BJ (cell line): Measurements from ENCODE around the gene CAP2. TPM values are rescaled to one million over a fixed set of nuclear protein-coding genes. Genes with fewer than 3 reads are reported as not detected.
A peak's percentile ranks its signal among the peaks of the same experiment; 100 is the strongest.

Experiments used
- CTCF ChIA-PET: fragments of 350-600 bp; formaldehyde crosslinking; extraction: SDS; loops from one replicate; lab custom pipeline; 2021; ENCODE audit warnings: antibody characterized with exemption, inconsistent platforms; lab: Yijun Ruan, JAX
- POLR2A ChIA-PET: fragments of 300-600 bp; sonication (Branson Sonifier 250); formaldehyde crosslinking; extraction: SDS; loops from one replicate; lab custom pipeline; 2021; ENCODE audit warnings: antibody characterized with exemption; lab: Charles Lee
- DNase-seq: peaks from one replicate; pipeline ENCODE4 v3.0.0-alpha.2; 2011; ENCODE audit warnings: low read depth
- H3K27me3 ChIP-seq: 2 replicates; pipeline ENCODE4 v1.6.0; 2011; ENCODE audit warnings: low read length; ENCODE audit not compliant: control insufficient read depth, insufficient read depth
- H3K36me3 ChIP-seq: 2 replicates; pipeline ENCODE4 v1.5.1; 2011; ENCODE audit warnings: low read length; ENCODE audit not compliant: control insufficient read depth, insufficient read depth
- H3K4me3 ChIP-seq: 2 replicates; pipeline ENCODE4 v1.5.1; 2011; ENCODE audit warnings: low read depth, mild to moderate bottlenecking, control low read depth, low read length
- polyA plus RNA-seq: library from polyadenylated mRNA; depleted of rRNA; stranded (reverse); fragments of >200 nt; gene quantifications from 2 replicates; pipeline ENCODE4 v1.2.3, GENCODE V29; 2011
- TF ChIP-seq, protein P1 (sequence below): IDR thresholded peaks from 2 replicates; pipeline ENCODE4 v1.5.1; 2011; ENCODE audit warnings: low read depth, mild to moderate bottlenecking, control low read depth, inconsistent platforms, low read length, moderate library complexity; ENCODE audit not compliant: insufficient read depth

CAP2 gene
- polyA plus RNA-seq, 1 experiment, result 84.4 TPM

DNA sequence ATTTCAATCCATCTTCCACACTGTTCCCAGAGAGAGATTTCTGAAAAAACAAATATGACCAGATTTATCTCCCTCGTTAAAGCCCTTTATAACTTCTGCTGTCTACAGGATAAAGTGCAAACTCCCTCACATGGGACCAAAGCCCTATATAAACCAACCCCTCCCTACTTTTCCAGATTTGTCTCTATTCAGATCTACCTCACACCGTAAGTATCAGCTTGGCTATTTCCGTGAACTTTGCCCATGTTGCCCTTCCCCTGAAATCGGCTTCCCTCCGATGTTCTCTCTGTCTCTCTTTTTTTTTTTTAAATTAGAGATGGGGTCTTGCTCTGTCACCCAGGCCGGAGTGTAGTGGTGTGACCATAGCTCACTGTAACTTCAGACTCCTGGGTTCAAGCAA, 194.6 kb downstream of the CAP2 start:
- ChIA-PET CTCF (interaction anchor here (0.6 to 2.6 kb wide), 3 partner anchors 12 to 231 kb away, joined by 3 to 13 read pairs (median 4); partner anchors contain the start of gene FAM8A1), POLR2A (no interaction called here)
- Histone ChIP-seq H3K4me3 (no peak overlapping the region), H3K36me3 (no peaks in the 10 kb centered on the region), H3K27me3 (no peaks in the 10 kb centered on the region)
- no peak for DNase-seq
- TF ChIP-seq, protein P1, sequence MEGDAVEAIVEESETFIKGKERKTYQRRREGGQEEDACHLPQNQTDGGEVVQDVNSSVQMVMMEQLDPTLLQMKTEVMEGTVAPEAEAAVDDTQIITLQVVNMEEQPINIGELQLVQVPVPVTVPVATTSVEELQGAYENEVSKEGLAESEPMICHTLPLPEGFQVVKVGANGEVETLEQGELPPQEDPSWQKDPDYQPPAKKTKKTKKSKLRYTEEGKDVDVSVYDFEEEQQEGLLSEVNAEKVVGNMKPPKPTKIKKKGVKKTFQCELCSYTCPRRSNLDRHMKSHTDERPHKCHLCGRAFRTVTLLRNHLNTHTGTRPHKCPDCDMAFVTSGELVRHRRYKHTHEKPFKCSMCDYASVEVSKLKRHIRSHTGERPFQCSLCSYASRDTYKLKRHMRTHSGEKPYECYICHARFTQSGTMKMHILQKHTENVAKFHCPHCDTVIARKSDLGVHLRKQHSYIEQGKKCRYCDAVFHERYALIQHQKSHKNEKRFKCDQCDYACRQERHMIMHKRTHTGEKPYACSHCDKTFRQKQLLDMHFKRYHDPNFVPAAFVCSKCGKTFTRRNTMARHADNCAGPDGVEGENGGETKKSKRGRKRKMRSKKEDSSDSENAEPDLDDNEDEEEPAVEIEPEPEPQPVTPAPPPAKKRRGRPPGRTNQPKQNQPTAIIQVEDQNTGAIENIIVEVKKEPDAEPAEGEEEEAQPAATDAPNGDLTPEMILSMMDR, result no peak

DNA sequence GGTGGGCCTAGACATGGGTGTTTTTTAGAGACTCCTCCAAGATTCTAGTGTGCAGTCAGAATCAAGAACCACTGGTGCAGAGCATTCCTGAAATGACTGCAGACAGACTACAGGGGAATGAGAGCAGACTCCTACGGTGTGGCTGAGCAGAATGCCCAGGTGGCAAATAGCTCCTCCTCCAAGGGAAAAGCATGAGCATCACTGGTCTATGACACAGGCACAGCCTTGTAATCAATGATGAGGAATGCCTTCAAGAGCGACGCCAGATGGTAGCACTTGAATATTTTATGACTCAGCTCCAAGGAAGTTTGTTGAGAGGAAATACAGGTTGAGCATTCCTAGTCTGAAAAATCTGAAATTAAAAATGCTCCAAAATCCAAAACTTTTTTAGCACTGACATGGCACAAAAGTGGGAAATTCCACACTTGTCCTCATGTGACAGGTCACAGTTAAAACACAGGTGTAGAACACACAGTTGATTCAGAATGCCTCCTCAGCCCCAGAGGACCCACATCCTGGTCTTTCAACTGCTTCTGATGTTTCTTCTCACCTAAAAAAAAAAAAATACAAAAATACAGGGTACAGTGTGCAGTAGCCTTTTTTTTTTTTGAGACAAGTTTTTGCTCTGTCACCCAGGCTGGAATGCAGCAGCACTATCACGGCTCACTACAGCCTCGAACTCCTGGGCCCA, 196.2 kb downstream of the CAP2 start:
- no peaks in the 10 kb centered on the region for H3K36me3 ChIP-seq
- no peaks in the 10 kb centered on the region for H3K27me3 ChIP-seq
- ChIA-PET POLR2A (interaction anchor here (0.6 to 0.7 kb wide), 2 partner anchors 10 to 378 kb away, joined by 3 to 4 read pairs; partner anchors contain the start of gene FAM8A1), CTCF (interaction anchor here (1.1 to 2.6 kb wide), 3 partner anchors 10 to 215 kb away, joined by 3 to 13 read pairs (median 4); partner anchors contain the start of gene FAM8A1)
- no peak overlapping the region for H3K4me3 ChIP-seq
- TF ChIP-seq, protein P1, result no peak
- peak; percentile 33 for DNase-seq

DNA sequence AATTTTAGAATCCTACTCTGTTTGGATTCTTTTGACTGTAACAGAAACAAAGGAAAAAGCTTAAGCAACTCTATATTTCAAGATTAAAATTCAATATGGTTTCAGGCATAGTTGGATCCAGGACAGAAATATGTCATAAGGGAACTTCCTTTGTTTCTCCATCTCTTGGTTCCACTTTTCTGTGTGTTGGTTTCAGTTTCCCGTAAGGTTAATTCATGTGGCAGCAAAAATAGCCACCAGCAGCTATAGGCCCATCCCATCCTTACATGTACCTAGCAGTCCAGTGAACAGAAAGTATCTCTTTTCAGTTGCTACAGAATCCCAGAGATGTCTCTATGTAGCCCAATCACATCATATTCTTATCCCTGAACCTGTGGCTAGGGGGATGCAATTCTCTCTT, 197.9 kb downstream of the CAP2 start:
- TF ChIP-seq, protein P1, result no peak
- ChIA-PET CTCF (interaction anchor here (0.6 to 1.3 kb wide), 3 partner anchors 212 to 437 kb away, joined by 3 to 5 read pairs (median 3); no protein-coding TSS in a partner anchor), POLR2A (no interaction called here)
- Histone ChIP-seq H3K27me3 (no peaks in the 10 kb centered on the region), H3K36me3 (no peaks in the 10 kb centered on the region), H3K4me3 (no peak overlapping the region)
- DNase-seq, result no peak

DNA sequence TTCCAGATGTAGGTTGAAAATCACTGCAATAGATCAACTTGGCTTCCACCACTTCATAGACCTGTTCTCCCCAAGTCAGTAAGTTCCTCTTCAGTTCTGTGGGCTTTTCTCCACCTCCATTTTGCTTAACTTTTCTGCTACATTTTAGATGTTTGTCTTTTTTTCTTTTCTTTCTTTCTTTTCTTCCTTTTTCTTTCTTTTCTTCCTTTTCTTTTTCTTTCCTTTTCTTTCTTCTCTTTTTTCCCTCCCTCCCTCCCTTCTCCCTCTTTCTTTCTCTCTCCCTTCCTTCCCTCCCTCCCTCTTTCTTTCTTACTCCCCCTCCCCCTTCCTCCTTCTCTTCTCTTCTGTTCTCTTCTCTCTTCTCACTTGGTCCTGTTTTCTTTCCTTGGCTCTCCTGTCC, 199.9 kb downstream of the CAP2 start:
- POLR2A ChIA-PET, result no interaction called here
- Histone ChIP-seq H3K36me3 (no peaks in the 10 kb centered on the region), H3K27me3 (no peaks in the 10 kb centered on the region), H3K4me3 (no peak overlapping the region)
- TF ChIP-seq, protein P1, result no peak
- CTCF ChIA-PET, result no interaction called here
- DNase-seq, result no peak

DNA sequence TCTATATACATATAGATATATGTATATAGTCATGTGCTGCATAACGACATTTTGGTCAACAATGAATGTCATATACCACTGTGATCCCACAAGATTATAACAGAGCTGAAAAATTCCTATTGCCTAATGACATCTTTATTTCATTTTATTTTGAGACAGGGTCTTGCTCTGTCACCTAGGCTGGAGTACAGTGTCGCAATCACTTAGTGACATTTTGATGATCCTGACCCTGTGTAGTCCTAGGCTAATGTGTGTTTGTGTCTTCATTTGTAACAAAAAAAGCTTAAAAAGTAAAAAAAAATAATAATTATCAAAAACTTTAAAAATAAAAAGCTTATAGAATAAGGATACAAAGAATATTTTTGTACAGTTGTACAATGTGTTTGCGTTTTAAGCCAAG, 202.7 kb downstream of the CAP2 start:
- Histone ChIP-seq H3K36me3 (no peaks in the 10 kb centered on the region), H3K4me3 (no peak overlapping the region), H3K27me3 (no peaks in the 10 kb centered on the region)
- no peak for DNase-seq
- POLR2A ChIA-PET, result no interaction called here
- TF ChIP-seq, protein P1, result no peak
- CTCF ChIA-PET, result interaction anchor here (0.7 kb wide), 2 partner anchors 207 to 267 kb away, joined by 3 read pairs; no protein-coding TSS in a partner anchor
